ENCODE results near the gene TNNC2. TPM values are rescaled to one million over a fixed set of nuclear protein-coding genes. Genes with fewer than 3 reads are reported as not detected.

Gene TNNC2
- total and polyA plus RNA-seq, 2 of the 8 experiments (the other 6 are each of a cell fraction or from before 2014, with no cell fraction given): 5.7 to 7.6 TPM

GRCh38 chr20:45859916-45860315 lies 32.8 kb upstream of the TNNC2 start:
- WGBS, 2 experiments (ENCODE audit: extremely low coverage in 1 of 2, insufficient coverage in 1 of 2, insufficient read length in 1 of 2, insufficient replicate concordance in 2 of 2, low coverage in 1 of 2, low lambda C conversion rate in 2 of 2, missing lambda C conversion rate in 1 of 2): 83% methylated on average over 5 of the region's 5 CpGs; no CpG with 5 or more reads in 1 of the 2 experiments
- no peak for FAIRE-seq

More at GRCh38 chr20:45859916-45860315, 32.8 kb upstream of the TNNC2 start:
- Histone ChIP-seq H4K5ac (ENCODE audit: insufficient read length, low read depth, low read length) (no peak overlapping the region), H2BK120ac (replicated peaks; ENCODE audit: low read depth, low read length) (no peak overlapping the region), H3K18ac (ENCODE audit: extremely low read depth, low read length) (no peak overlapping the region), H3K4me3 (ENCODE audit: extremely low read depth in 1 of 4, insufficient read depth in 2 of 4, low read depth in 3 of 4, low read length in 4 of 4) (no peak overlapping the region), H3K9ac (replicated peaks in 1 of 4; ENCODE audit: extremely low read depth in 1 of 4, low read depth in 3 of 4, low read length in 3 of 4) (no peak overlapping the region), H4K8ac (ENCODE audit: extremely low read depth, insufficient read depth, low read length) (no peak overlapping the region), H3K14ac (ENCODE audit: insufficient read length) (no peak overlapping the region), H3K79me1 (ENCODE audit: low read depth, low read length) (no peaks in the 10 kb centered on the region; the same call in 1 of the 2 replicates), H3K23me2 (ENCODE audit: low read depth, low read length) (peaks cover 8% of the 10 kb centered on the region; the same call in 1 of the 2 replicates), H3K56ac (replicated peaks; ENCODE audit: insufficient read length, low read depth, low read length) (no peak overlapping the region), H4K91ac (replicated peaks; ENCODE audit: insufficient read length, low read length) (no peak overlapping the region), H2BK5ac (ENCODE audit: low read depth, low read length) (no peak overlapping the region), H3K4me1 (replicated peaks in 1 of 4; ENCODE audit: control insufficient read depth in 3 of 4, insufficient read depth in 4 of 4, low read length in 3 of 4) (peaks cover 2 to 6% (median 4%) of the 10 kb centered on the region in 4 experiments), H2BK15ac (ENCODE audit: low read length) (no peak overlapping the region), H2AK5ac (ENCODE audit: low read depth, low read length) (no peak overlapping the region), H2AFZ (ENCODE audit: low read length) (no peak overlapping the region), H3K4ac (replicated peaks; ENCODE audit: insufficient read length, low read depth, low read length) (no peak overlapping the region), H3K79me2 (ENCODE audit: control insufficient read depth in 1 of 2, insufficient read depth in 2 of 2, low read length in 2 of 2) (peaks cover 0 to 19% of the 10 kb centered on the region in 2 experiments; a peak in 2 of 4 replicates), H2BK20ac (ENCODE audit: low read length) (no peak overlapping the region), H4K20me1 (replicated peaks in 1 of 2; ENCODE audit: control insufficient read depth in 1 of 2, insufficient read depth in 2 of 2, low read length in 2 of 2) (no peaks in the 10 kb centered on the region), H3K27me3 (replicated peaks in 1 of 4; ENCODE audit: control insufficient read depth in 3 of 4, extremely low read depth in 1 of 4, insufficient read depth in 3 of 4, low read length in 3 of 4) (no peaks in the 10 kb centered on the region), H2BK12ac (ENCODE audit: low read depth, low read length) (no peak overlapping the region), H3K27ac (ENCODE audit: low read depth, low read length) (no peak overlapping the region), H3K36me3 (ENCODE audit: control insufficient read depth in 2 of 4, insufficient read depth in 4 of 4, low read length in 3 of 4) (no peaks in the 10 kb centered on the region; a peak in 2 of 8 replicates), H3K4me2 (ENCODE audit: insufficient read depth in 1 of 2, low read depth in 2 of 2, low read length in 2 of 2) (no peak overlapping the region; a peak in 1 of 4 replicates), H3K9me3 (ENCODE audit: insufficient read depth in 2 of 2, low read depth in 1 of 2, low read length in 1 of 2) (no peaks in the 10 kb centered on the region), H3K23ac (ENCODE audit: insufficient read length) (no peak overlapping the region)
- POLR2A ChIA-PET (ENCODE audit: partially characterized antibody): interaction anchor here (1.1 to 9.9 kb wide), 2 partner anchors 21 to 51 kb away, joined by 3 to 178 read pairs; partner anchors contain the start of gene SNX21
- TF ChIP-seq RBBP5 (IDR thresholded peaks at IDR 0.05; ENCODE audit: borderline replicate concordance, low read depth, low read length) (no peak), TBP (IDR thresholded peaks at IDR 0.05; ENCODE audit: low read depth, low read length) (no peak), MAFK (IDR thresholded peaks at IDR 0.05; ENCODE audit: low read depth, low read length) (no peak)
- DNase-seq (ENCODE audit: low read depth in 1 of 2, low spot score in 2 of 2): no peak
- CTCF ChIA-PET (ENCODE audit: partially characterized antibody): no interaction called here

Measured in H1 (cell line).